RKO (cell line): ENCODE results near the gene URB1.
"Not testable (repeated sequence)": the region's sequence is repeated elsewhere in the genome, so short reads cannot be mapped to it uniquely, and the experiment has no call there.

ENCODE experiments used
- DNase-seq: peaks from one replicate; pipeline ENCODE4 v3.0.0-alpha.2; 2016; ENCODE audit warnings: low spot score

The URB1 gene

GRCh38 chr21:32370998-32371766 lies 21.6 kb downstream of the URB1 start:
- DNase-seq, result no peak

GRCh38 chr21:32368961-32369360 lies 23.9 kb downstream of the URB1 start:
- not testable (repeated sequence) for DNase-seq

- no peak for DNase-seq
Measured at GRCh38 chr21:32368386-32368785, 24.4 kb downstream of the URB1 start.

- no peak for DNase-seq
Measured at GRCh38 chr21:32367158-32367557, 25.7 kb downstream of the URB1 start.

GRCh38 chr21:32366191-32366590 lies 26.6 kb downstream of the URB1 start:
- no peak for DNase-seq

- DNase-seq, result no peak
Measured at GRCh38 chr21:32364796-32365195, 28.0 kb downstream of the URB1 start.

- no peak for DNase-seq
Measured at GRCh38 chr21:32364387-32364786, 28.4 kb downstream of the URB1 start.

GRCh38 chr21:32360401-32360975 lies 32.3 kb downstream of the URB1 start:
- no peak for DNase-seq

GRCh38 chr21:32359719-32360260 lies 33.0 kb downstream of the URB1 start:
- DNase-seq, result peak; percentile 39

GRCh38 chr21:32356874-32357395 lies 35.9 kb downstream of the URB1 start:
- DNase-seq, result no peak

GRCh38 chr21:32353002-32353711 lies 39.7 kb downstream of the URB1 start:
- no peak for DNase-seq

GRCh38 chr21:32352526-32352925 lies 40.3 kb downstream of the URB1 start:
- DNase-seq, result no peak

- DNase-seq, result no peak
Measured at GRCh38 chr21:32351428-32351827, 41.4 kb downstream of the URB1 start.

GRCh38 chr21:32350981-32351380 lies 41.8 kb downstream of the URB1 start:
- DNase-seq, result no peak

GRCh38 chr21:32350211-32350980 lies 42.4 kb downstream of the URB1 start:
- no peak for DNase-seq

GRCh38 chr21:32349333-32349944 lies 43.4 kb downstream of the URB1 start:
- no peak for DNase-seq

- DNase-seq, result no peak
Measured at GRCh38 chr21:32348604-32349332, 44.0 kb downstream of the URB1 start.

- DNase-seq, result no peak
Measured at GRCh38 chr21:32347977-32348376, 44.8 kb downstream of the URB1 start.

- no peak for DNase-seq
Measured at GRCh38 chr21:32347351-32347750, 45.5 kb downstream of the URB1 start.

GRCh38 chr21:32346951-32347350 lies 45.9 kb downstream of the URB1 start:
- DNase-seq, result no peak
